ENCODE measurements around the gene CPB1.
"Not testable (repeated sequence)": the region's sequence is repeated elsewhere in the genome, so short reads cannot be mapped to it uniquely, and the experiment has no call there.

CPB1 gene

DNA sequence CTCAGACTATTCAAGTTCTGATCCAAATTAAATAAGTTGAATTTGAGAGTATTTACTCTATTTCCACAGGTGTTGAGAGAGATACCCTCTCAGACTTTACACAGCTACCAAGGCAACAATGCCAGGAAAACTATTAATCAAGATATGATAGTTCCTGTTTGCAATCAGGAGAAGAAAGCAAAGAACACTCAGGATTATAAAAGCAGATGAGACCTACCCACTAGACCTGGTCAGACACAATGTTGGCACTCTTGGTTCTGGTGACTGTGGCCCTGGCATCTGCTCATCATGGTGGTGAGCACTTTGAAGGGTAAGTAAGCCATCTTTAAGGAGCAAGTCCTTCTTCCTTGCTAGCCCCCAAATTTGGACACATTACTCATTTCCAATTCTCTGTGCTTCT, at the start of gene CPB1:
Gene CPB1, plus strand, starts transcription at position 227 of the 400 bp plus-strand sequence. Its CDS starts 13 bp downstream, at position 240.
- H3K27ac ChIP-seq = no peak within 1 kb of the TSS
- TF ChIP-seq, protein P1, sequence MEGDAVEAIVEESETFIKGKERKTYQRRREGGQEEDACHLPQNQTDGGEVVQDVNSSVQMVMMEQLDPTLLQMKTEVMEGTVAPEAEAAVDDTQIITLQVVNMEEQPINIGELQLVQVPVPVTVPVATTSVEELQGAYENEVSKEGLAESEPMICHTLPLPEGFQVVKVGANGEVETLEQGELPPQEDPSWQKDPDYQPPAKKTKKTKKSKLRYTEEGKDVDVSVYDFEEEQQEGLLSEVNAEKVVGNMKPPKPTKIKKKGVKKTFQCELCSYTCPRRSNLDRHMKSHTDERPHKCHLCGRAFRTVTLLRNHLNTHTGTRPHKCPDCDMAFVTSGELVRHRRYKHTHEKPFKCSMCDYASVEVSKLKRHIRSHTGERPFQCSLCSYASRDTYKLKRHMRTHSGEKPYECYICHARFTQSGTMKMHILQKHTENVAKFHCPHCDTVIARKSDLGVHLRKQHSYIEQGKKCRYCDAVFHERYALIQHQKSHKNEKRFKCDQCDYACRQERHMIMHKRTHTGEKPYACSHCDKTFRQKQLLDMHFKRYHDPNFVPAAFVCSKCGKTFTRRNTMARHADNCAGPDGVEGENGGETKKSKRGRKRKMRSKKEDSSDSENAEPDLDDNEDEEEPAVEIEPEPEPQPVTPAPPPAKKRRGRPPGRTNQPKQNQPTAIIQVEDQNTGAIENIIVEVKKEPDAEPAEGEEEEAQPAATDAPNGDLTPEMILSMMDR (IDR thresholded peaks at IDR 0.05) = no peak
- TF ChIP-seq ZFX (IDR thresholded peaks at IDR 0.05; ENCODE audit: borderline replicate concordance) = no peak

DNA sequence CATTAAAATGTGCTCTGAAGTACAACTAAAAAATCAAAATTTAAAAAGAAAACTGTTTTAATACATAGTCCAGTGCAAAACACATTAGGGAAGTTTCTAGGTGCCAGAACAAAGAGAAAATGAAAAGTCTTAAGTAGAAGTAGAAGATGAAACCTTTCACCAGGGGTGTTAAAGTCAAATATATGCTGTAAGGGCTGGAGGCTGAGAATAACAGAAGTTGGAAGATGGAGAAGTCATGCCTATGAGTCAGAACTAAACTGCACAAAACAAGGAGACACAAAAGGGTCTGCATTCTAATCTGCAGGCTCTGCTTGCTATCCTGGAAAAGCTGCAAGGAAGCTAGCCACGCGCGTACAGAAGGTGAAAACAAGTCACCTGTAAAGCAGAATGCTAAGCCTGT, 48.7 kb upstream of the CPB1 start:
- H3K27ac ChIP-seq = no peak overlapping the region
- TF ChIP-seq, protein P1 (IDR thresholded peaks at IDR 0.05) = no peak
- no peak for TF ChIP-seq ZFX (IDR thresholded peaks at IDR 0.05; ENCODE audit: borderline replicate concordance)

DNA sequence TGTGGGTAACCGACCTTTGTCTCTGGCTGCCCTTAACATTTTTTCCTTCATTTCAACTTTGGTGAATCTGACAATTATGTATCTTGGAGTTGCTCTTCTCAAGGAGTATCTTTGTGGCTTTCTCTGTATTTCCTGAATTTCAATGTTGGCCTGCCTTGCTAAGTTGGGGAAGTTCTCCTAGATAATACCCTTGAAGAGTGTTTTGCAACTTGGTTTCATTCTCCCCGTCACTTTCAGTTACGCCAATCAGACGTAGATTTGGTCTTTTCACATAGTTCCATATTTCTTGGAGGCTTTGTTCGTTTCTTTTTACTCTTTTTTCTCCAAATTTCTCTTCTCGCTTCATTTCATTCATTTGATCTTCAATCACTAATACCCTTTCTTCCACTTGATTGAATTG, 42.6 kb upstream of the CPB1 start:
- H3K27ac ChIP-seq = not testable (repeated sequence)

DNA sequence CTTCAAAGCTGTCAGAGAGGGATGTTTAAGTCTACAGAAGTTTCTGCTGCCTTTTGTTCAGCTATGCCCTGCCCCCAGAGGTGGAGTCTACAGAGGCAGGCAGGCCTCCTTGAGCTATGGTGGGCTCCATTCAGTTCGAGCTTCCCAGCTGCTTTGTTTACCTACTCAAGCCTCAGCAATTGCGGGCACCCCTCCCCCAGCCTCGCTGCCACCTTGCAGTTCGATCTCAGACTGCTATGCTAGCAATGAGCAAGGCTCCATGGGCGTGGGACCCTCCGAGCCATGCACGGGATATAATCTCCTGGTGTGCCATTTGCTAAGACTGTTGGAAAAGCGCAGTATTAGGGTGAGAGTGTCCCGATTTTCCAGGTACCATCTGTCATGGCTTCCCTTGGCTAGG, 41.5 kb upstream of the CPB1 start:
- not testable (repeated sequence) for H3K27ac ChIP-seq

DNA sequence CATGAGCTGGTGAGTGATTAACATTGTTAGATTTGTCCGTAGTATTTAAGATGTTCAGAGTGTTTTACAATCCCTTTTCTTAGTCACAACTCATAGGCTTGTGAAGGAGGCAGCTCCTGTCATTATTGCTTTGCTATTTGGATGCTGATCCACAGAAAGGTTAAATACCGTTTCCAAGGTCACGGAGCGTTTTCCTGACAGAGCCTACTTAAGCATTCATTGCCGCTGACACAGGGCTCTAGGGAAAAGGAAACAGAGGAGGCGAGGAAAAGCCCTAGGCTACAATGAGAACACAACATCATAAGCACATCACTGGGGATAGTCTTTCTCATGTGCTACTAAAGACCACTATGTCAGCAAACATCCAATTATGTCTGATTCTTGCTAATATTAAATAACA, 38.5 kb upstream of the CPB1 start:
- TF ChIP-seq, protein P1 (IDR thresholded peaks at IDR 0.05) = no peak
- no peak for TF ChIP-seq ZFX (IDR thresholded peaks at IDR 0.05; ENCODE audit: borderline replicate concordance)
- H3K27ac ChIP-seq = no peak overlapping the region

DNA sequence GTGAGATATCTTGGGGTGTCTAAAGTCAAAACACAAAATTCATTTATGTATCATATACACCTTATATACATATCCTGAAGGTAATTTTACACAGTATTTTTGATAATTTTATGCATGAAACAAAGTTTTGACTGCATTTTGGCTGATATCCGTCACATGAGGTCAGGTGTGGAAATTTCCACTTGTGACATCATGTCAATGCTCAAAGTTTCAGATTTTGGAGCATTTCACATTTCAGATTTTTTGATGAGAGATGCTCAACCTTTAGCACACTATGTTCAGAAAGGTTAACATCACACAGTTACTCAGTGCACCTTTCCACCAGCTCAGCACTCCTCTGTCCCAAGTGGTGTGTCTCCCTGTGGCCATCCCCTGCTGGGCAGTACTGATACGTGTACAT, 37.7 kb upstream of the CPB1 start:
- TF ChIP-seq, protein P1 (IDR thresholded peaks at IDR 0.05) = no peak
- no peak for TF ChIP-seq ZFX (IDR thresholded peaks at IDR 0.05; ENCODE audit: borderline replicate concordance)
- H3K27ac ChIP-seq = no peak overlapping the region

DNA sequence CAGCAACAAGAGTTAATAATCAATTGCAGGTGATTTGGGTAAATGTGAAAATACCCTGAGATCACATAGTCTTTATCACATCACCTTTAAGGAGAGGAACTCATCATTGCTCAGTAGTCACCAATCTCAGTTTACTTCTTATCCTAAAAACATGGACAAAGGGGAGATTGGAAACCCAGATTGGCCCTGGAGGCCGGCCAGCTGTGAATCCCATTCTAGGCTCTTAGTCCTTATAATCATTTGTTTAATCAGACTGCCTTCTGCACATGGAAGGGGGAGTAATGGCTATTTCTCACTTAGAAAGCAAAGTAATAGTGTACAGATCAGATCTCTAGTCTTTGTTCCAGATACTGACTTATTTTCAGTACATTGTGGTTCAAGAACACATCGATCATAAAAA, 37.2 kb upstream of the CPB1 start:
- H3K27ac ChIP-seq = no peak overlapping the region
- no peak for TF ChIP-seq ZFX (IDR thresholded peaks at IDR 0.05; ENCODE audit: borderline replicate concordance)
- TF ChIP-seq, protein P1 (IDR thresholded peaks at IDR 0.05) = no peak

DNA sequence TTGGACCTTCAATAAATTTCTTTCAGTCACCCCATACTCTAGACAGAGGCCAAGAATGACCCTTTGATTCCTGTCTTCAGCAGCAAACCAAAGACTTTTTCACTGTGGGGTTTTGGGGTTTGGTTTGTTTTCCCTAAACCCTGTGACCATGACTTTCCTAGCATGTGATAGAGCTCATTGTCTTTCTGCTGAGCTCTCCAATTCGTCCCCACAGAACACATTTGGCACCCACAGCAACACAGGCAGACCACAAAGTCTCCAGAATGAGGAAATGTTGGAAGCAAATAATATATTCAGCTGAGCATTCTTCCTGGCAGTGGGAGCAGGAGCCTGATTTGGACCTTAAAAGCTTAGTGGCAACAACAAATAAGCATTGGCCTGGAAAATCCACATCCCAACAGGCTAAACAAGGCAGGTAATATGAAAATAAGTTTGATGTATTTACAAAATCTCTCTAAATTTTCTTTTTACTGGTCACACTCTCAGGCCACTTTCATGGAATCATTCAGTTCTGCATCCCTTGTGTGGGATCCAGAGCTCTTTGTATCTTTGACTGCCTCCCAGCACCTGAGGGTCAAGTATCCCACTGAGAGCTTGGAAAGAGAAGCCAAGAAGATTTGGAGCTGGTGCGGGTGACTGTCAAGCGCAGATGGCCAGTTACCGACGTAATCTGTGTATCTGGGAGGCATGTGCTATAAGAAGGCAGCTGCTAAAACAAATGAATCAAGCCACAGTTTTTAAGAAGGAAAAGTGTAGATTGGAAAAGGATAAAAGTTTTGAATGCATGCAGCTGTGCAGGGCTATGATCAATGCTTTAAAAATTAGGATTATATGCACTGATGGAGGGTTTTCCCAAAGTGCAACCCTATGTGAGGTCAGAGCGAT, 36.5 kb upstream of the CPB1 start:
- TF ChIP-seq ZFX (IDR thresholded peaks at IDR 0.05; ENCODE audit: borderline replicate concordance) = no peak
- H3K27ac ChIP-seq = no peak overlapping the region

DNA sequence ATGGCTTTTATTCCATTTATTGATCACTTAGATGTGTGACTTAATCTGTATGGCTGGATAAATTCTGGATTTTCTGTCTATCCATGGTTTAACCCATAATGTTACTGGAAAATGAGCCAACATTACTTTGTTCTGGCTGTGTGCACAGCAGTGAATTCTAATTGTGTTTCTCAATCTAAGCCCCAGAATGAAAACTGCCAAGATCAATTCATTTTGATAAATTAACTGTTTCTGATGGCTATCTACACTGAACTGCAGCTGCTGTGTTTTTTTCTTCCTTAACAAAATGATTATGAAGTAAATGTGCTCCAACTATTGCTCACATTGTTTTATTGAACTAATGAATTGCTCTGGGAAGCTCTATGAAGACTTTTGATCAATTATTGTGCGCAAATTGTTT, 35.7 kb upstream of the CPB1 start:
- no peak overlapping the region for H3K27ac ChIP-seq
- TF ChIP-seq, protein P1 (IDR thresholded peaks at IDR 0.05) = no peak
- TF ChIP-seq ZFX (IDR thresholded peaks at IDR 0.05; ENCODE audit: borderline replicate concordance) = no peak
